CD4-positive, alpha-beta T cell treated with Interleukin-4 for 4 hours (primary cell): ENCODE results near the gene MS4A2.
"Not testable (repeated sequence)": the region's sequence is repeated elsewhere in the genome, so short reads cannot be mapped to it uniquely, and the experiment has no call there.

ENCODE experiments used
- DNase-seq: peaks from one replicate; pipeline ENCODE4 v3.0.0-alpha.2; 2020

MS4A2 gene

GRCh38 chr11:60104471-60105115 lies 16.1 kb downstream of the MS4A2 start:
- not testable (repeated sequence) for DNase-seq

DNA sequence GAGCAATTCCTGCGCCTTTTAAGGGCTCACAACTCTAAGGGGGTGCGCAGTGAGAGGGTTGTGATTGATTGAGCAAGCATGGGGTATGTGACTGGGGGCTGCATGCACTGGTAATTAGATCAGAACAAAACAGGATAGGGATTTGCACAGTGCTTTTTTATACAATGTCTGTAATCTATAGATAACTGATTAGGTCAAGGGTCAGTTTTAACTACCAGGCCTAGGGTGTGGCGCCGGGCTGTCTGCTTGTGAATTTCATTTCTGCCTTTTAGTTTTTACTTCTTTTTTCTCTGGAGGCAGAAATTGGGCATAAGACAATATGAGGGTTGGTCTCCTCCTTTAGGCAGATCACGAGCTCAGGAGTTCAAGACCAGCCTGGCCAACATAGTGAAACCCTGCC lies 20.2 kb downstream of the MS4A2 start:
- not testable (repeated sequence) for DNase-seq

GRCh38 chr11:60111793-60112192 lies 23.3 kb downstream of the MS4A2 start:
- DNase-seq = no peak

GRCh38 chr11:60116996-60117790 lies 28.7 kb downstream of the MS4A2 start:
- DNase-seq = no peak

- DNase-seq = no peak
These were observed 29.9 kb downstream of the MS4A2 start for GRCh38 chr11:60118338-60118737.

- no peak for DNase-seq
These were observed 31.2 kb downstream of the MS4A2 start for GRCh38 chr11:60119710-60120109.

DNA sequence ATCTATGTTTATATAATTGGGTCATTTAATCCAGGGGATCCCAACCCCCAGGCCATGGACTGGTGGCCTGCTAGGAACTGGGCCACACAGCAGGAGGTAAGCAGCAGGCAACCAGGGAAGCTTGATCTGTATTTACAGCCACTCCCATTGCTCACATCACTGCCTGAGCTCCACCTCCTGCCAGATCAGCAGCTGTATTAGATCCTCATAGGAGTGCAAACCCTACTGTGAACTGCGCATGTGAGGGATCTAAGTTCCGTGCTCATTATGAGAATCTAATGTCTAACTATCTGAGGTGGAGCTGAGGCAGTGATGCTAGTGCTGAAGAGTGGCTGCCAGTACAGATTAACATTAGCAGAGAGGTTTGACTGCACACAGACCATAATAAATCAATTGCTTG lies 32.8 kb downstream of the MS4A2 start:
- no peak for DNase-seq

- DNase-seq = no peak
These were observed 34.1 kb downstream of the MS4A2 start for GRCh38 chr11:60122414-60123036.

DNA sequence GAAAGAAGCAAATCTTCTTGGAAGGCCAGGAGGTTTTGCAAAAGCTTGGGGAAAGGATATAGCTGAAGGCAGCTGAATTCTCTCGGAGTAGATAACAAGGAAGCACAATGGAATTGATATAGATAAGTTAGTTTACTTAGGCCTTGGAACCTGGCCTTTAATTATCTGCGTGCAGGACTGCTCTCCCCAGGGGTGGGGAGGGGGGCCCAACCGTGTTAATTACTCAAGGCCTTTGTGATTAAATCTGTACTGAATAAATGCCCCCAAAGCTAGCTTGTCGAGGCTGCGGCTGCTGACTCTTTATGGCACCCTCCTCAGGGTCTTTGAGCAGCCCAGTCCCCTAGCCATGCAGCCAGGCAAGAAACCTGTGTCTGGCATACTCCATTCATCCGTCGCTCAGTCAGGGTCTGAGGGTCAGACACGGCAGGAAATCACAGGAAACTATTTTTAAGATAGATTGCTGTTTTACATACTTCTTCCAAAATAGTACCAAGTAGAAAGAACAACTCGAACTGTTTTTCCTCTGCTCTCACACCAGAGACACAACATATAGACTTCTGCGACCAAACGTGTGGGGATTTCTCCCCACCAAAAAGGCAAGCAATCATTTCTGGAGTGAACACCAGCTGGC lies 36.5 kb downstream of the MS4A2 start:
- no peak for DNase-seq

- no peak for DNase-seq
These were observed 37.6 kb downstream of the MS4A2 start for GRCh38 chr11:60125956-60126585.

GRCh38 chr11:60127311-60127811 lies 38.9 kb downstream of the MS4A2 start:
- no peak for DNase-seq

DNA sequence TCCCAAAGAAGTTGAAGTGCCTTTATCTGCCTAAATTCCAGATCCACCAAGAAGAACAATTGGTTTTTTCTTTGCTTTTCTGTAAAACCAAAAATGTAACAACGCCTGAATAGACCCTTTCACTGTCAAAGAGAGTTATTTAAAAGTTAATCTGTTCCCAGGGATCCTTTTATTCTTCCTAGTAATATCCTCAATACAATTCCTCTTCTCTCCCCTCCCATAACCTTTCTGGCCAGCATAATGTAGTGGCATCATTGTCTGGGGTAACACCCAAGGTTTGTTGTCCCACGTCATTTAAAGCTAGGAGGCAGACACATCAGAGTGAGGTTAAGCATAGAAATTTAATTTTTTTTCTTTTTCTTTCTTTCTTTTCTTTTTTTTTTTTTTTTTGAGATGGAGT lies 39.9 kb downstream of the MS4A2 start:
- no peak for DNase-seq

- not testable (repeated sequence) for DNase-seq
These were observed 40.4 kb downstream of the MS4A2 start for GRCh38 chr11:60128866-60129265.

- DNase-seq = no peak
These were observed 41.4 kb downstream of the MS4A2 start for GRCh38 chr11:60129853-60130252.

- peak; percentile 2 for DNase-seq
These were observed 42.0 kb downstream of the MS4A2 start for GRCh38 chr11:60130496-60130895.

DNA sequence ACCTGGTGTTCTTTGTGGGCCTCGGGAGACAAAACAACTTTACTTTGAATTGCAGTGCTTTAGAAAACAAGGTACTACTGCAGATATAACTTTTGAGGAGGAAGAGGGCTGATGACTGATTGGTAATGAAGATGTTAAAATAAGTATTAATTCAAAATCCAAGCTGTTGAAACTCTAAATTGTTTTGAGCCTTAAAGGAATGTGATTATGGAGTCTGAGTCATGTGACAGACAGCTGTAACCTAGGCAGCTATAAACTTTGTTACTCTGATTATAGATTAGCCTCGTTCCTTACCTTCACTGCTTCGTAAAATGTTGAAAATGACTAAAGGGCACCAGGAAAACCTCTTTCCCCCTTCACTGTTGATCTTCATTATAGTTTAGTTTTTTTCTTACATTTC lies 43.4 kb downstream of the MS4A2 start:
- DNase-seq = no peak

DNA sequence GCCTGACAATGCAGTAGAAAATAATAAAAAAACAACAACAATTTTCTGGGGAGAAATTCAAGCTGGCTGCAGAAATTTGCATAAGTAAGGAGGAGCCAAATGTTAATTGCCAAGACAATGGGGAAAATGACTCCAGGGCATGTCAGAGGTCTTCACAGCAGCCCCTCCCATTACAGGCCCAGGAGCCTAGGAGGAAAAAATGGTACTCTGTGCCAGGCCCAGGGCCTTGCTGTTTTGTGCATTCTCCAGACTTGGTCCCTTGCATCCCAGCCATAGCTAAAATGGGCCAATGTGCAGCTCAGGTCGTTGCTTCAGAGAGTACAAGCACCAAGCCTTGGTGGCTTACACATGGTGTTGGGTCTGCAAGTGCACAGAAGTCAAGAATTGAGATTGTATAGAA lies 45.5 kb downstream of the MS4A2 start:
- DNase-seq = no peak

DNA sequence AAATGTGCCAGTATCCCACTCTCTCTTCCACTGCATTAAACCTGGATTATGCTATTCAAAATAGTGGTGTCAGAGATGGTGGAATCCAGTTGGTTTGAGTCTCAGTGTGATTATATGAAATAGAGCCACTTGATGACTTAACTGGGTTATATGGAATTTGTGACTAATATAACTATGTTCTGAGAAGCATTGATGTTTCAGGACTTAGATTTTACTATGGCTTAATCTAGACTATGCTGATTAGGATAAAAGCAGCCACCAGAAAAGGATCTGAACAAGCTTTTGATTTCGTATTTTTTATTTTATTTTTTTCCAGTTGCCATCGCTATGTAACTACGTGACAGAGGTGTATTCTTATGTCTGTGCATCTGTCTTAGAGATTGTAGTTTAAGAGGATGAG lies 55.3 kb downstream of the MS4A2 start:
- no peak for DNase-seq

GRCh38 chr11:60145677-60146076 lies 57.2 kb downstream of the MS4A2 start:
- DNase-seq = no peak
